Nephron progenitor cell (in vitro differentiated cells): ENCODE results near the gene CEP164.

ENCODE experiments used
- DNase-seq: peaks from one replicate; pipeline ENCODE4 v3.0.0; 2021
- H3K27ac Mint-ChIP-seq: 2 replicates; pipeline ENCODE4 v1.8.0; 2021; ENCODE audit warnings: mild to moderate bottlenecking, moderate library complexity, mixed read lengths
- H3K27me3 Mint-ChIP-seq: 2 replicates; pipeline ENCODE4 v1.8.0; 2021; ENCODE audit warnings: mild to moderate bottlenecking, low read depth, mixed read lengths; ENCODE audit not compliant: poor library complexity
- H3K36me3 Mint-ChIP-seq: 2 replicates; pipeline ENCODE4 v1.8.0; 2021; ENCODE audit warnings: low read depth, mixed read lengths
- H3K4me1 Mint-ChIP-seq: 2 replicates; pipeline ENCODE4 v1.8.0; 2021; ENCODE audit warnings: mixed read lengths
- H3K4me3 Mint-ChIP-seq: 2 replicates; pipeline ENCODE4 v1.8.0; 2021; ENCODE audit warnings: mild to moderate bottlenecking, moderate library complexity, mixed read lengths
- H3K9me3 Mint-ChIP-seq: 2 replicates; pipeline ENCODE4 v1.8.0; 2021; ENCODE audit warnings: mild to moderate bottlenecking, moderate library complexity, mixed read lengths
- TF ChIP-seq, protein P1 (sequence below): fragments of 200-600 bp; sonication (generic); IDR thresholded peaks from 2 replicates; pipeline ENCODE4 v1.5.0; 2021; ENCODE audit warnings: antibody characterized with exemption

The CEP164 gene

DNA sequence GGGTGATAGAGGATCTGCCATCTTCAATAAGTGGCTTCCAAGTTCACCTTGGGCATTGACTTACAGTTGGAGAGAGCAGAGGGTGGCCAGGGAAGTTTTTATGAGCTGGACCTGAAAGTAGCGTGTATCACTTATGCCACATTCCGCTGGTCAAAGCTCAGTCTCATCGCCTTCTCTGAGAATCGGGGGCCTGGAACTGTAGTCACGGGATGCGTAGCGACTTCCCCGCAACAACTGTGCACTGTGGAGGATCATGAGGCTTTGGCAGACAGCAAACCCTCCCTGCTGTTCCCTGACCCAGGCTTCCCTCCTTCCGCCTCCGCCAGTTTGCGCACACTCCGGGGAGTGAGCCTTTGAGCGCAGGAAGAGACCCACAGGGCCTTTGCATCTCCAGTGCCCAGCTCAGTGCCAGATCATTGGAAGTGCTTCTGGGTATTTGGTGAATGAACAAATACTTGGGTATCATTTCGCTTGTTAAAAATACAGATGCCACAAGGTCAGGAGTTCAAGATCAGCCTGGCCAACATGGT is 95.5 kb downstream of the CEP164 start:
- H3K27ac Mint-ChIP-seq, result no peak overlapping the region
- H3K9me3 Mint-ChIP-seq, result no peaks in the 10 kb centered on the region
- no peak for DNase-seq
- H3K36me3 Mint-ChIP-seq, result no peaks in the 10 kb centered on the region
- H3K27me3 Mint-ChIP-seq, result peaks cover 59% of the 10 kb centered on the region
- H3K4me3 Mint-ChIP-seq, result no peak overlapping the region
- H3K4me1 Mint-ChIP-seq, result peaks cover 33% of the 10 kb centered on the region
- TF ChIP-seq, protein P1, sequence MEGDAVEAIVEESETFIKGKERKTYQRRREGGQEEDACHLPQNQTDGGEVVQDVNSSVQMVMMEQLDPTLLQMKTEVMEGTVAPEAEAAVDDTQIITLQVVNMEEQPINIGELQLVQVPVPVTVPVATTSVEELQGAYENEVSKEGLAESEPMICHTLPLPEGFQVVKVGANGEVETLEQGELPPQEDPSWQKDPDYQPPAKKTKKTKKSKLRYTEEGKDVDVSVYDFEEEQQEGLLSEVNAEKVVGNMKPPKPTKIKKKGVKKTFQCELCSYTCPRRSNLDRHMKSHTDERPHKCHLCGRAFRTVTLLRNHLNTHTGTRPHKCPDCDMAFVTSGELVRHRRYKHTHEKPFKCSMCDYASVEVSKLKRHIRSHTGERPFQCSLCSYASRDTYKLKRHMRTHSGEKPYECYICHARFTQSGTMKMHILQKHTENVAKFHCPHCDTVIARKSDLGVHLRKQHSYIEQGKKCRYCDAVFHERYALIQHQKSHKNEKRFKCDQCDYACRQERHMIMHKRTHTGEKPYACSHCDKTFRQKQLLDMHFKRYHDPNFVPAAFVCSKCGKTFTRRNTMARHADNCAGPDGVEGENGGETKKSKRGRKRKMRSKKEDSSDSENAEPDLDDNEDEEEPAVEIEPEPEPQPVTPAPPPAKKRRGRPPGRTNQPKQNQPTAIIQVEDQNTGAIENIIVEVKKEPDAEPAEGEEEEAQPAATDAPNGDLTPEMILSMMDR, result no peak

GRCh38 chr11:117424781-117425180 is 97.1 kb downstream of the CEP164 start:
- Mint-ChIP-seq H3K9me3 (no peaks in the 10 kb centered on the region), H3K27ac (no peak overlapping the region), H3K4me3 (no peak overlapping the region), H3K4me1 (peaks cover 37% of the 10 kb centered on the region), H3K27me3 (peaks cover 55% of the 10 kb centered on the region), H3K36me3 (no peaks in the 10 kb centered on the region)
- no peak for DNase-seq
- TF ChIP-seq, protein P1, result no peak

GRCh38 chr11:117425679-117426296 is 98.1 kb downstream of the CEP164 start:
- Mint-ChIP-seq H3K27ac (no peak overlapping the region), H3K9me3 (no peaks in the 10 kb centered on the region), H3K36me3 (no peaks in the 10 kb centered on the region), H3K4me1 (peaks cover 39% of the 10 kb centered on the region), H3K27me3 (peaks cover 58% of the 10 kb centered on the region), H3K4me3 (no peak overlapping the region)
- TF ChIP-seq, protein P1, result no peak
- DNase-seq, result no peak

GRCh38 chr11:117426297-117426685 is 98.6 kb downstream of the CEP164 start:
- Mint-ChIP-seq H3K9me3 (no peaks in the 10 kb centered on the region), H3K27ac (no peak overlapping the region), H3K4me1 (peaks cover 37% of the 10 kb centered on the region), H3K4me3 (no peak overlapping the region), H3K27me3 (peaks cover 62% of the 10 kb centered on the region), H3K36me3 (no peaks in the 10 kb centered on the region)
- TF ChIP-seq, protein P1, result peak; percentile 92
- peak; percentile 97 for DNase-seq

- Mint-ChIP-seq H3K27me3 (peaks cover 59% of the 10 kb centered on the region), H3K9me3 (no peaks in the 10 kb centered on the region), H3K4me3 (no peak overlapping the region), H3K4me1 (peaks cover 31% of the 10 kb centered on the region), H3K27ac (no peak overlapping the region), H3K36me3 (no peaks in the 10 kb centered on the region)
- TF ChIP-seq, protein P1, result no peak
- no peak for DNase-seq
These were observed 99.3 kb downstream of the CEP164 start for GRCh38 chr11:117426941-117427340.

- Mint-ChIP-seq H3K36me3 (no peaks in the 10 kb centered on the region), H3K4me3 (no peak overlapping the region), H3K27ac (no peak overlapping the region), H3K4me1 (peaks cover 29% of the 10 kb centered on the region), H3K9me3 (no peaks in the 10 kb centered on the region), H3K27me3 (peaks cover 54% of the 10 kb centered on the region)
- DNase-seq, result no peak
- TF ChIP-seq, protein P1, result no peak
These were observed 99.8 kb downstream of the CEP164 start for GRCh38 chr11:117427356-117427874.
